NB4 (cell line): ENCODE data around the gene LIPA.

Experiments
- CTCF ChIP-seq: IDR thresholded peaks from one replicate; pipeline ENCODE4 v1.5.1; 2012; ENCODE audit warnings: low read depth, low read length
- POLR2A ChIP-seq: IDR thresholded peaks from 2 replicates; pipeline ENCODE4 v1.6.1; 2011; ENCODE audit warnings: mild to moderate bottlenecking; ENCODE audit not compliant: insufficient read length; ENCODE audit errors: extremely low read depth

DNA sequence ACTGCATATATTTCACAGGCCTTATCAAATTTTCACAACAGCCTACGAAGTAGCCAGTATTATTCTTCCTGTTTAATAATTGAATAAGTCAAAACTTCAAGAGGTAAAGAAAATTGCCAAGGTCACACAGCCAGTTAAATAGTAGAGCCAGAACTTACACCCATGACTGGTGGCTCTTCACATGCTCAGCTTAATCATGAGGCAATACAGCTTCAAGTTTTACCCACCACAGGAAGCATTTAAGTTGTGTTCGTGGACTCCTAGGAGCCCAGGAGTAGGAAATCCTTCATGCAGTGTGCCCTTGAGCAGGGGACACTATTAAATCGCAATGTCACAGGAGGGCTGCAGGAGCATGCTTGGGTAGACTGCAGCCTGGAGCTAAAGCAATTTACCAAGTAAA is 11.1 kb downstream of the LIPA start:
- TF ChIP-seq POLR2A (no peak), CTCF (no peak)
